Stimulated activated CD4-positive, alpha-beta T cell treated with anti-CD3 and anti-CD28 coated beads, Interleukin-4, amount 100 ng/mL, for 48 hours (primary cell): Measurements from ENCODE around the gene CRAMP1.

Experiments
- DNase-seq, 2 donors: peaks; one replicate each; pipeline ENCODE4 v3.0.0-alpha.2; 2020; ENCODE audit warnings: low read depth in 2 of 2

The CRAMP1 gene

DNA sequence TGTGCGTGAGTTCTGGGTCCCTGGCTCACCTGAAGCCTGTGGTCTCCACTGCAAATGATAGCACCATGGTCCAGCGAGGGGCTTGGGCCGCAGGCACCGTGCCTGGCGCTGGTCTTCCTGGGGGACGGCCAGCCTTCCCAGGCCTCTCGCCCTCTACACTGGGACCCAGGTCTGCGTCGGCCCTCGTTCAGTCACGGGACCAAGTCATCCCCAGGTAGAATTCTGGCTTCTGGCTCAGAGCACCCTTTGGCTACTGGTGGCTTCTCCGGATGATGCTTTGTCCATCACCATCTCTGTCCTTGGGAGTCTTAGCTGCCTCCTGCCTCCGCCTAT, 20.4 kb downstream of the CRAMP1 start:
- no peak for DNase-seq

DNA sequence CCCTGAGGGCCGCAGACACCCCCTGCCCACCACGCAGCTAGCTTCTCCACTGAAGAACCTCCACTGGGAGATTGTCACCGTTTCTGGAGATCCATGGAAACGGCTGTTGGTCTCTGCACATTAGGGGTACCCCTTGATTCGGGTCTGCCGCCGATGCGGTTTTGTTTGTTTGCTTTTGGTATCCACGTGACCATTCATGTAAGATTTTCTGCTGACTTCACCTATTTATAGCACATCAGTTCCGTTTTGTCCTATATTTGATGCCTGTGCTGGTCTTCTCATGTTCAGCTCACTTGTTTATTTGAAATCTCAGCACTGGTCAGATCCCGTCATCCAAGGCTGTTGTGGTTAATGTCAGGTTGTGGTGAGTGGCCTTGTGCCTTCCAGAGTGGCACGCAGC, 21.1 kb downstream of the CRAMP1 start:
- no peak for DNase-seq

DNA sequence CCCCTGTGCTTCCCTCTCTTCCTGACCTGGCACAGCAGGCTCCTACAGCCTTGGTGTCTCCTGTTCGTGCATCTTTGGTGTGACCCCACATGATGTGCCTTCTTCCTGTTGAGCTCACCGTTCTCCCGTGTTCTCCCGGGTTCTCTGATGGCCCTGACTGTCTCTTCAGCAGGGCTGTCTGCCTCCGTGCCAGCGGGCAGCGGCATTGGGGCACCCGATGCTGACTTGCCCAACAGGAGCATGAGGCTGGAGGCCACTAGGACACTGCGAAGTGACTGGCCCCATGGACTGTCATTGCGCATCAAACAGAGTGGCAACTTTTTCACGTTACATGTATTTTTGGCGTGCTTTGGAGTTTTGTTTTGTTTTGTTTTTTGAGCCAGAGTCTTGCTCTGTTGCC, 22.4 kb downstream of the CRAMP1 start:
- DNase-seq = no peak

DNA sequence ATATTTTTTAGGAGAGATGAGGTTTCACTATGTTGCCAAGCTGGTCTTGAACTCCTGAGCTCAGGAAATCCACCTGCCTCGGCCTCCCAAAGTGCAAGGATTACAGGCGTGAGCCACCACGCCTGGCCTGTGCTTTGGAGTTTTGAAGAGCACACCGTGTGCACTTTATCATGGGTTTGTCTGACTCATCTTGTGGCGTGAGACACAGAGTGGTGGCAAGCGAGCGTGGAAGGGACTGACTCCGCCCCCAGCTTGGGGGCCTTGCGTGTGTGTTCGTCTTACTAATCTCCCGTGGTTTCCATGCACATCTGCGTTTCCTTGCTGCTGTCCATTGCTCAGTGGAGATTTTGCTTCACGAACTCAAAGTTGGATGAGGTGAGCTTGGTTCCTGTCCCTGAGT, 22.9 kb downstream of the CRAMP1 start:
- no peak for DNase-seq

DNA sequence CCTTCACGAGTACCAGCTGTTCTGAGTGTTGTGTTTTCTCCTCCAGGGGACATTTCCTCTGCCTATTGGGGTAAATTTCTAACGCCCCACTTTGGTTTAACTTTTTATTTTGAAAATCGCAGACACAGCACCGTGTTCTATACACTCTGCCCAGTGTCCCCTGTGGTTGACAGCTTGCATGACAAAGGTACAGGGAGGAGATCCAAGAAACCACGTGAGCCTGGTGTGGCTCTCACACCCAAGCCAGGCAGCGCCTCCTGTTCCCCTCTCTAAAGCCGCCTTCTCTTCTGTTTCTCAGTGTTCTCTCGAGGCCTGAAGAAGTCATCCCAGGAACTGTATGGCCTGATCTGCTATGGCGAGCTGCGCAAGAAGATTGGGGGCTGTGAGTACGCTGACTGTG, 25.4 kb downstream of the CRAMP1 start:
- no peak for DNase-seq

DNA sequence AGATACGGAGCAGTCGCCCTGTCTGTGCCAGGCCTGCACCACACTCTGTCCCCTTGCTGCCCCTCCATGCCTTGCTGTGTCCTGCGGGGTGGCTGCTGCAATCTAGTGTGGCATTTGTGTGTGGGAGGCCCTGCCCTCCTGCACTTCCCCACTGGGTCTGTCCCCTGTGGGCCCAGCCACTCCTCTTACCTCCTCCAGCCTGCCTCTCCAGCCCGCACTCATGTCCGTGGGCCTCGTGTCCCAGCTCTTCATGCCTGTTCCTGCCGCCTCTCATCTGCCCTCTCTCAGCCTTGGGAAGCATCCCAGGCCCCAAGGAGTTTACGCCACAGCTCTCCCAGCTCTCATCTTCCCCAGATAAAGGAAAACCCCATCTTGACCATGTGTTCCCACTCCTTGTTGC, 26.6 kb downstream of the CRAMP1 start:
- no peak for DNase-seq

DNA sequence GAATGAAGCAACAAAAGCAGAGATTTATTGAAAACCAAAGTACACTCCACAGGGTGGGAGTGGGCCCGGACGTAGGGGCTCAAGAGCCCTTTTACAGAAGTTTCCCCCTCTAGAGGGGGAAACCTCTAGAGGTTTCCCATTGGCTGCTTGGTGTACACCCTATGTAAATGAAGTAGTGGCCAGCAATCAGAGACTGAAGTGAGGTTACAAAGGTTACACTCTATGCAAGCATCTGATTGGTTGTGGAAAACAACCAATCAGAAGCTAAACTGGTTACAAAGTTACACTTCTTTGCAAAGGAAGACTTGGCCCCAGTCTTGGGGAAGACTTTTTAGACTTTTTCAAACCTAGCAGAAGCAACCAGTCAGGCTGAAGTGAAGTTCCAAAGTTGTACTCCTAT, 27.1 kb downstream of the CRAMP1 start:
- no peak for DNase-seq

DNA sequence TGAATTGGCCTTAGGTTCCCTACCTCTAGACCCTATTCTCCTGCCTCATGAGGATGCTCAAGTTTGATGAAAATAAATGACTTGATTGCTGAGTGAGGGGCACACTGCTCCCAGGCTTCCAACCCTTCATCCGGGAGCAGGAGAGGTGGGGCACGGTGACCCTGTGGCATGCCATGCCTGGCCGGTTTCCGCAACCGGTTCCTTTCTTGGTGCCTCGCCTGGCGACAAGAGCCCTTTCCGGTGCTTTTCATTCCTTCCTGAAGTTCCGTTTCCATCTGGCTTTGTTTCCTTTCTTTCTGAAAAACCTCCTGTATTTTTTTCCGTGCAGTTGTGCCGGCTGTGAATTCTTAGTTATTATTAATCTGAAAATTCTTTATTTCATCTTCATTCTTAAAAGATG, 27.7 kb downstream of the CRAMP1 start:
- DNase-seq = no peak

DNA sequence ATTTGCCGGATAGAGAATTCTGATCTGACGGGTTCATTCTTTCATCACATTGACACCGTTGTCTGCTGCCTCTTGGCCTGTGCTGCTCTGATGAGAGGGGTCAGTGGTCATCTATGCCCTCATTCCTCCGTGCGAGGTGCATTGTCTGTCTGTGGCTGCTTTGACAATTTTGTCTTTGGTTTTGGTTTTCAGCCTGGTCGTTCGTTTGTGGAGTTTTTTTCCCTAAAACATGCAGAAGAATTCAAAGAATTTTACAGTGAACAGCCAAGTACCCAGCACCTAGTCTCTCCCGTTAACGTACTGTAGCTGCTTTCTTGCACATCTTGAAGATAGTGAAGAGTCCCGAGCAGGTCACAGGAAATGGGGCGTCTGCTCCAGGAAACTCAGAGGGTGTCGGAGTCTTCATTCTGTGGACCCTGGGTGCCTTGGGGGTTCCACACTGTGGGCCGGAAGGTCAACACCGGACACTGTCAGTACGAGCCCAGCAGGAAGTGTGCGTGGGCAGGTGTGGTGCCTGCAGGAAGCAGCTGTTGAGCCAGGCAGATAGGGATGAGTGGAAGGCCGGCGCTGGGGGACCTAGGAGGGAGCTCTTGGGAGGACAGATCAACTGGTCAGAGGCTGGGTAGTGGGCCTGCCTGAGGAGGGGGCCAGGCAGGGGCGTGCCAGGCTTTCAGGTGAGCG, 28.2 kb downstream of the CRAMP1 start:
- no peak for DNase-seq

DNA sequence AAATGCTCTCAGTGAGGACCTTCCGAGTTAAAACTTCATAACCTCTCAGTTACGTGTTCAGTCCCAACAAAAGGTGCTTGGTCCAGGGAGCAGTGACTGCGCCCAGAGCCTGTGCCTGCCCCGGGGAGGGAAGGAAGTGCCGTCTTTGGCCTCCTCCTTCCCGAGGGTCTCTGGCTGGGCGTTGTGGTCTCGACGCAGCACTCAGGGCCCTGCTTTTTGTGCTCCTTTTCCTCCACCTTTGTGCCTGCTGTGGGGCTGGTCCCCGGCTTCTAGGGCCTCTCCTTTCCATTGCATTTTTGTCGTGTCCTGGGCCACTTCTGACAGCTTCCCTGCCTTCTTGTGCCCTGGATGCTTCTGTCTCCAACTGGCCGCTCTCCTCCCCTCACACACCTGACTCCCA, 29.1 kb downstream of the CRAMP1 start:
- DNase-seq = no peak

DNA sequence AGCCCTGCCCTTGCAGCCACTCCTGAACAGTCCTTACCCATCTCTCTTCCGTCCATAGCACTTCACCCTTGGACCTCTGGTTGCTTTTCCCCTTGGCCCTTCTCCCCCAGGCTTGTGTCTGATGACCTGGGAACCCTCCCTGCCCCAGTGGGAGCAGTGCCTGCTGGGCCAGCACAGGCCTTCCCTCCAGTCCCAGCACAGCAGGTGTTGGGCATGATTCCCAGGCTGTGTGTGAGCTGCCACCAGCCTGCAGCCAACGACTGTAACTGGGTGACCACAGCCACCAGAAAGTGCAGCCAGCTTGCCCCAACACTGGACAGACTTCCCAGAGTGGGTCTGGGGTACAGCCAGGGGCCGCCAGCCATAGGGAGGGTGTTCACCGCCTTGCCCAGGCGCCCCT, 30.0 kb downstream of the CRAMP1 start:
- no peak for DNase-seq

DNA sequence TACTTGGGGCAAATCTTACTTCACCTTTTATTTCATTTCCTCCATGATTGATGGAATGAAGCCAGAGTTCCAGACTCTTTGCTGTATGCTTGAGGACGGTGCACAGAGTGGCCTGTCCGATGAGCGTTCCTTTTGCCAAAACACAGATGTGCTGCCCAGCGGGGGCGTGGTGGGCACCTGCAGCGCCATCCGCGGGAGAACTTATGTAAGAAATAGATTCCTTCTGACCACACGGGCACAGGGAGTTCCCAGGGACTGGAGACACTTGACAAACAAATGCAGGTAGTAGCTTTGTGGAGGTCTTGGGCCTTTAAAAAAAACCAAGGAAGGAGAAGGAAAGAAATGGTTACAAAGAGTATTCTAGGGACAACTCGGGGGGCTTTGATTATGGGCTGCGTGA, 30.6 kb downstream of the CRAMP1 start:
- no peak for DNase-seq

DNA sequence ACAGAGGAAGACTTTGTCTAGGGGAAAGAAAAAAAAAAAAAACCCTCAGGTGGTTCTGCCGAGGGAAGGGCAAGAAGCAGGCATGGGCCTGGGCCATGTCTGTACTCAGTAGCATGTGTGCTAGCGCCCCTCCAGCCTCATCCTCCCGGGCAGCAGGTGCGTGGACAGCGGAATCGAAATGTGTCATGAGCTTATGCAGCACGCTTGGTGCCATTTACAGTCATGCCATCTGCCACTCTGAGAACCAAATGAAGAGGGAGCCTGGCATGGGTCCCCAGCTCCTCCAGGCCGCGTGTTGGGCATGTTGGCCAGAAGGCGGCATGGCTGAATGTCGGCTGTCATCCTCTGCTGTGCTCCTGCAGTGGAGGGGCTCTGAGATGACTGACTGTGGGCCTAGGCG, 31.4 kb downstream of the CRAMP1 start:
- DNase-seq = no peak

DNA sequence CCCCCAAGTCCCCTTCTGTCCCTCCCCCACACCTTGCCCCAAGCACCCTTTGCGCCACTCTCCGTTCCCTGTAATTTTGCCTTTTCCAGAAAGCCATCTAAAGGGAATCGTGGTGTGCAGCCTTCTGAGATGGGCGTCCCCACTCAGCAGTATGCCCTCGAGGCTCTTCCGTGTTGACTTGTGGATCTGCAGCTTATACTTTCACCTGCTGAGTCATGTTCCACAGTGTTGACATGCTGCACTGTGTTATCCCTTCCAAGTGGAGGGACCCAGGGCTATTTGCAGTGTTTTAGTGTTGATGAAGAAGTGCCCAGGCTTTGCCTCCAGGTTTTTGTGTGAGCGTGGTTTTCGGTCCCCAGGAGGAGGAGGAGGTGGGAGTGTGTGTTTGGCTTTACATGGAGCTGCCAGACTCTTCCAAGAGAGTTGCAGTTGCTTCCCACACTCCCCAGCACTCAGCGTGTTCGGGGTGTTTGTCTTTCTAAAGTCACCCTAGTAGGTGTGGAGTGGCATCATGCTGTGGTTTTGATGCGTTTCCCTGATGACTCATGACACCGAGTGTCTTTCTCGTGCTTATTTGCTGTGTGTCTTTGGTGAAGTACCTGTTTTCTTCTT, 33.9 kb downstream of the CRAMP1 start:
- peak; percentile 13 to 23 for DNase-seq

DNA sequence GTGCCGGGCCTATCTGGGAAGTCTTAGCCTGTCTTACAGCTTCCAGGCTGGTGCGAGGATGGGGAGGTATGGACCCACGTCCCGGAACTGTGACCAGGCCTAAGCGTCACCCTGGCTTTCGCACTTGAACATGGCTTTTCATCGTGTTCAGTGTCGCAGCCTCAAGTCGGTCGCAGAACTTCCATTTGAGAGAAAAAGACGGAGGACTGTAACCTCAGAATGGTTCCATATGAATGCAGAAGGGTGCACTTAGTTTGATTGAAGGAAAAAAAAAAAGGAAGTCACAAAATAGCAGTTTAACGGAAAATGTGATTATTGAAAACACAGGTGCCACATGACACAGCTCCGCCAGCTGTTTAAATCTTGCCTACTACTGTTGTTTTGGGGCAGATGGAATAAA, 35.7 kb downstream of the CRAMP1 start:
- DNase-seq = no peak

DNA sequence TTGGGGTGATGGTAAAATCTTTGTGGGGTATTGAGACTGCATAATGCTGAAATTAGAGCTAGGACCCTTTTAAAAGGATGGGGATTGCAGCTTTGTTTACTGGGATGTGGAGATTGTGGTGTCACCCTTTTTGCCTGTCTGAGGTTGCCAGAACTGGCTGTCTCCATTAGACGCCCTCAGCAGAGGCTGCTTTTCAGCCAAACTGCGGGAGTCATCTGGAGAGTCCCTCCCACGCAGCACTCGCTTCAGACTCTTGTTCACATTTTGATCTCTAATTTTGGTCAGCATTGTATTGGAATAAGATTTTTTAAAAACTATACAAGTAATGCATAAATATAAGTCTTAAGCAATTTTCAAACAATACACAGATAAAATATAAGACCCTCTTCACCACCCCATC, 38.0 kb downstream of the CRAMP1 start:
- no peak for DNase-seq

DNA sequence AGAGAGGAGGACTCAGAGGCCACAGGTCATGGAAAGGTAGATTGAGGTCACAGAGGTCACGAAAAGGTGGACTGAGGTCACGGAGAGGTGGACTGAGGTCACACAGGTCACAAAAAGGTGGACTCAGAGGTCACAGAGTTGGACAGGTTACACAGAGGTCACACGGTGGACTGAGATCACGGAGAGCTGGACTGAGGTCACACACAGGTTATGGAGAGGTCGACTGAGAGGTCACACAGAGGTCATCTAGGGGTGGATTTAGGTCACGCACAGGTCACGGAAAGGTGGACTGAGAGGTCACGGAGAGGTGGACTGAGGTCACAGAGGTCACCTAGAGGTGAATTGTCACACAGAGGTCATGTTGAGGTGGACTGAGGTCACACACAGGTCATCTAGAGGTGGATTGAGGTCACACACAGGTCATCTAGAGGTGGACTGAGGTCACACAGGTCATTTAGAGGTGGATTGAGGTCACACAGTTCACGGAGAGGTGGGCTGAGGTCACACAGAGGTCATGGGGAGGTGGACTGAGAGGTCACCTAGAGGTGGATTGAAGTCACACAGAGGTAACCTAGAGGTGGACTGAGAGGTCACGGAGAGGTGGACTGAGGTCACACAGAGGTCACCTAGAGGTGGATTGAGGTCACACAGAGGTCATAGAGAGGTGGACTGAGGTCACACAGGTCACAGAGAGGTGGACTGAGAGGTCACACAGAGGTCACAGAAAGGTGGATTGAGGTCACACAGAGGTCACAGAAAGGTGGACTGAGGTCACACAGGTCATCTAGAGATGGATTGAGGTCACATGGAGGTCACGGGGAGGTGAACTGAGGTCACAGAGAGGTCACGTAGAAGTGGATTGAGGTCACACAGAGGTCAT, 39.2 kb downstream of the CRAMP1 start:
- DNase-seq = no peak

DNA sequence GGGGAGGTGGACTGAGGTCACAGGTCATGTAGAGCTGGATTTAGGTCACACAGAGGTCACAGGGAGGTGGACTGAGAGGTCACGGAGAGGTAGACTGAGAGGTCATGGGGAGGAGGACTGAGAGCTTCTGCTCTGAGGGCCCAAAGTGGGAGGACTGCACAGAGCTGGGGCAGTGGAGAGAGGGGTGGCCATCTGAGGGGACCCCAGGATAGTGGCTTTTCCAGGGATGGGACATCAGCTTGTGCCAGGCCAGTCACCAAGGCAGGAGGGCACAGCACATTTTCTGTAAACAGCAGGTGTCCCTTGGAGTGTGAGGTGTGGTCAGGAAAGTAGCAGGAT, 39.8 kb downstream of the CRAMP1 start:
- no peak for DNase-seq

DNA sequence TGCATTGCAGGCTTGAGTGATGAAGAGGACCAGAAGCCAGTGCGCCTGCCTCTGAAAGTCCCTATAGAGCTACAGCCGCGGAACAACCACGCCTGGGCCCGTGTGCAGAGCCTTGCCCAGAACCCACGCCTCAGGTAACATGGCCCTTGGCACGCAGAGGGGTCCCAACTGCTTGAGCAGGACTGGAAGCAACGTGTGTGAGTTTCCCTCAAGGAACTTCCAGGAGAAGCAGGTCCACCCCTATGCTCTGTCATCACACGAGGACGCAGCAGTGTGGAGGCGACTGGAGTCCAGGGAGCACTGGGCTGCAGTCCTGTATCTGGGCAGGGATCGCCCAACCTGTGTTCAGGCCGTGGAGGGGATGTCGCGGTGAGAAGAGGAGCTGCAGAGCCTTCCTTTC, 40.9 kb downstream of the CRAMP1 start:
- no peak for DNase-seq

DNA sequence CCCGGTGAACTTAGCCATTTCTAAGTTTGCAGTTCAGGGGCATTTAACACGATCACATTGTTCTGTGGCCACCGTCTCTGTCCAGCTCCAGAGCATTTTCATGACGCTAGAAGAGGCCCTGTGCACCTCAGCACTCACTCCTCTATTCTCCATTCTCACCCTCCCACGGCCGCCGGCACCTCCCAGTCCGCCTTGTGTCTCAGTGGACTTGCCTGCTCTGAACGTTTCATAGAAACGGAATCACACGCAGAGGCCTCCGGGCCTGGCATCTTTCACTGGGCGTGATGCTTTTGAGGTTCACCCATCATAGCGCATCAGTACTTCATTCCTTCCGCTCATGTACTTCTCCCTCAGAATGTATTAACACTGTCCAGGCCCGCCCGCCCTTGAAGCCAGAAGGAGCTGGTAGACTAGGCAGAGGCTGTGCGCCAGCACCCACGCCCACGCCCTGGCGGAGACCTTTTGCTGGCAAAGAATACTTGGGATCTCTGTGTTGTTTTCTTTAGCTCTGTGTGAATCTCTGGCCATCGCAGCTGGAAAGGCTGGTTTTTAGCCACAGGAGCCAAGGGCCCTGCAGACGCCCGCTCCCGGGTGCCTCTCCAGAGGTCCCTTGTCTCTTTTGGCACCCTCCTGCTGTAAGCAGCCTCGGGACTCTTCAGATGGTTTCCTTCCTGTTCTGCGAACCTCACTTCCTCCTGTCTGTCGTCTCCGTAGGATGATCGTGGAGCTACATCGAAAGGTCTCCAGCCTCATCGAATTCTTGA, 42.5 kb downstream of the CRAMP1 start:
- DNase-seq = no peak

DNA sequence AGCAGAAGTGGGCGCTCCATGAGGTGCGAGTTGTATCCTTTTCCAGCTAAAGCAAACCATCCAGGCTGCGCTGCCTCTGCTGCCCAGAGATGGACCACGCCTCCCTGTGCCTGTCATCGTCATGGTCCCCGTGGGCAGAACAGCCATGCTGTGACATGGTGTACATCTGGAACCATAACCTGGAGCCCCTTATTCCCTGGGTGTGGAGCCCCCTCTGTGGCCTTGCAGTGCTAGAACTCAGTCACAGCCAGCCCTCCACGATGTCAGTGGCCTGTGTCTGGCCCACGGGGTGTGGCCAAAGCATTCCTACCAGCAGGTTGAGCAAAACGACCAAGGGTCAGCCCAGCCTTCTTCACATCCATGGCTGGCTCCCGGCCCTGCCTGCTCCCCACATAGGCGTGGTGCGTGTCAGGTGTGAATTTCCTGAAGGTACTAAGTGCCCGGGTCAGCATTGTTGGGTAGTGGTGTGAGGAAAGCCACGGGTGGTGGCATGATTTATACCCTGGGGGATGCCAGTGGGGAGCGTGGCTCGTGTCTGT, 43.2 kb downstream of the CRAMP1 start:
- DNase-seq = no peak
